RCC 7860 (cell line): ENCODE results near the gene OSCP1.

Experiments used
- DNase-seq: peaks from one replicate; pipeline ENCODE4 v3.0.0-alpha.2; 2015; ENCODE audit warnings: low spot score
- FAIRE-seq: peaks from 2 replicates; lab custom pipeline; 2012; peaks lifted over from hg19 to GRCh38; lab: Jason Lieb, UNC

The OSCP1 gene

GRCh38 chr1:36408479-36408878, 41.8 kb downstream of the OSCP1 start:
- DNase-seq (peak; percentile 78), FAIRE-seq (peak; percentile 91)

GRCh38 chr1:36406440-36406839, 43.8 kb downstream of the OSCP1 start:
- no peak for DNase-seq

GRCh38 chr1:36402504-36402890, 47.8 kb downstream of the OSCP1 start:
- no peak for DNase-seq
- no peak for FAIRE-seq

More at GRCh38 chr1:36406440-36406839, 43.8 kb downstream of the OSCP1 start:
- no peak for FAIRE-seq

- FAIRE-seq (no peak), DNase-seq (no peak)
Observed at GRCh38 chr1:36401602-36402503, 48.4 kb downstream of the OSCP1 start.

- FAIRE-seq (no peak), DNase-seq (no peak)
Observed at GRCh38 chr1:36400825-36401601, 49.2 kb downstream of the OSCP1 start.

GRCh38 chr1:36400514-36400824, 49.8 kb downstream of the OSCP1 start:
- DNase-seq (no peak), FAIRE-seq (no peak)

- DNase-seq (no peak), FAIRE-seq (no peak)
Observed at GRCh38 chr1:36398370-36398977, 51.8 kb downstream of the OSCP1 start.

GRCh38 chr1:36397378-36398230, 52.6 kb downstream of the OSCP1 start, which contains the start of gene LSM10:
TSS of gene LSM10 (minus strand) at chr1:36397908. CDS start at chr1:36394129, 3,779 bp downstream.
- peak; percentile 79 for DNase-seq
- peak; percentile 76 for FAIRE-seq

GRCh38 chr1:36397083-36397377, 53.2 kb downstream of the OSCP1 start:
- FAIRE-seq (no peak), DNase-seq (no peak)

GRCh38 chr1:36396359-36396758, 53.9 kb downstream of the OSCP1 start:
- DNase-seq = no peak
- no peak for FAIRE-seq

GRCh38 chr1:36393686-36394085, 56.6 kb downstream of the OSCP1 start:
- no peak for FAIRE-seq

GRCh38 chr1:36392836-36393235, 57.4 kb downstream of the OSCP1 start:
- DNase-seq = no peak
- FAIRE-seq = no peak

More at GRCh38 chr1:36393686-36394085, 56.6 kb downstream of the OSCP1 start:
- no peak for DNase-seq

GRCh38 chr1:36391271-36391670, 59.0 kb downstream of the OSCP1 start:
- FAIRE-seq (no peak), DNase-seq (no peak)

- no peak for FAIRE-seq
- no peak for DNase-seq
Observed at GRCh38 chr1:36390411-36390810, 59.8 kb downstream of the OSCP1 start.

GRCh38 chr1:36389999-36390398, 60.3 kb downstream of the OSCP1 start:
- no peak for DNase-seq
- FAIRE-seq = no peak

GRCh38 chr1:36389261-36389660, 61.0 kb downstream of the OSCP1 start:
- FAIRE-seq = no peak
- DNase-seq = no peak

GRCh38 chr1:36387141-36387949, 62.9 kb downstream of the OSCP1 start:
- peak; percentile 63 for FAIRE-seq
- DNase-seq = peak; percentile 68

GRCh38 chr1:36386265-36387140, 63.7 kb downstream of the OSCP1 start:
- FAIRE-seq (peak; percentile 96), DNase-seq (peak; percentile 100)
